ENCODE data around the gene HEXIM1.
A peak's percentile ranks its signal among the peaks of the same experiment; 100 is the strongest.

The HEXIM1 gene

DNA sequence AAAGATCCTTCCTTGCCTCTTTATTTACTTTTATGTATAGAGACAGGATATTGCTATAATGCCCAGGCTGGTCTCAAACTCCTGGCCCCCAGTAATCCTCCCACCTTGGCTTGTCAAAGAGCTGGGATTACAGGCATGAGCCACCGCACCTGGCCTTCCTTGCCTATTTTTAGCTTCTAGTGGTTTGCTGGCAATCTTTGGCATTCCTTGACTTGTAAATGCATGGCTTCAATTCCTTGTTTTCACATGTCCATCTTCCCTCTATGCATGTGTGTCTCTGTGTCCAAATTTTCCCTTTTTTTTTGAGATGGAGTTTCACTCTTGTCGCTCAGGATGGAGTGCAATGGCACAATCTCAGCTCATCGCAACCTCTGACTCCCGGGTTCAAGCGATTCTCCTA, 35.9 kb downstream of the HEXIM1 start:
- H3K27me3 Mint-ChIP-seq = no peaks in the 10 kb centered on the region
- H3K4me3 Mint-ChIP-seq = no peak overlapping the region
- H3K9me3 Mint-ChIP-seq = no peaks in the 10 kb centered on the region
- no peak overlapping the region for H3K27ac Mint-ChIP-seq
- no peak for DNase-seq
- H3K36me3 Mint-ChIP-seq (ENCODE audit: low read depth) = no peaks in the 10 kb centered on the region
- ATAC-seq = no peak
- no peaks in the 10 kb centered on the region for H3K4me1 Mint-ChIP-seq

DNA sequence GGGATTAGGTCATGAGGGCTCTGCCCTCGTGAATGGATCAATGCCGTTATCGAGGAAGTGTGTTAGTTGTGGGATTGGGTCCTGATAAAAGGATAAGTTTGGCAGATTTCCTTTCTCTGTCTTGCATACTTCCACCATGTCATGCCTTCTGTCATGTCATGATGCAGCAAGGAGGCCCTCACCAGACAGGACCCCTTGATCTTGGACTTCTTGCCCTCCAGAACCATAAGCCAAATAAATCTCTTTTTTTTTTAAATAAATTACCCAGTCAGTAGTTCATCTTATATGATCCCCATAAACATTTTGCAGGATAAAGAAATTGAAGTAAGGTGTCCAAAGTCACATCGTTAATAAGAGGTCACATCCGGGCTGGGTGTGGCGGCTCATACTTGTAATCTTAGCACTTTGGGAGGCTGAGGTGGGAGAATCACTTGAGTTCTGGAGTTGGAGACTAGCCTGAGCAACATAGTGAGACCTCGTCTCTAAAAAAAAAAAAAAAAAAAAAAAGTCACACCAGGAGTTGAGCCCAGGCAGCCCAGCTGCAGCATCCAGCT, 38.6 kb downstream of the HEXIM1 start:
- Mint-ChIP-seq H3K27me3 (no peaks in the 10 kb centered on the region), H3K36me3 (ENCODE audit: low read depth) (no peaks in the 10 kb centered on the region), H3K9me3 (no peaks in the 10 kb centered on the region), H3K4me3 (no peak overlapping the region), H3K4me1 (no peaks in the 10 kb centered on the region), H3K27ac (no peak overlapping the region)
- ATAC-seq (no peak), DNase-seq (no peak)

DNA sequence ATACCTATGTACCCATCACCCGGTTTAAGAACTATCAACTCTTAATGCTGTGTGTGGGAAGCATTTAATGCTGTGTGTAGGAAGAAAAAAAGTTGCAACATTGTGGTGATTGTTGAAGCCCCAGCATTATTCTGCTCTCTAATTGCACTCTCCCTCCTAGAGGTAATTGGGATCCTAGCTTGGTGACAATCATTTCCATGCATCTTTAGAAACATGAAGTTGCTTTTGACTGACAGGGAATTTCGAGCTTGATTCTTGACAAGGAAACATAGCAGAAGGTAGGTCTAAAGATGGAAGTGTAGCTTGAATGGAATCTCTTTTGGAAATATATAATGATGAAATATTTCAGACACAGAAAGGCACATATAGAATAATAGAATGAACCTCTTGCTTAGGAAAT, 40.7 kb downstream of the HEXIM1 start:
- H3K27me3 Mint-ChIP-seq = no peaks in the 10 kb centered on the region
- ATAC-seq (no peak), DNase-seq (no peak)
- H3K9me3 Mint-ChIP-seq = no peaks in the 10 kb centered on the region
- H3K4me3 Mint-ChIP-seq = no peak overlapping the region
- no peaks in the 10 kb centered on the region for H3K36me3 Mint-ChIP-seq (ENCODE audit: low read depth)
- no peak overlapping the region for H3K27ac Mint-ChIP-seq
- no peaks in the 10 kb centered on the region for H3K4me1 Mint-ChIP-seq

DNA sequence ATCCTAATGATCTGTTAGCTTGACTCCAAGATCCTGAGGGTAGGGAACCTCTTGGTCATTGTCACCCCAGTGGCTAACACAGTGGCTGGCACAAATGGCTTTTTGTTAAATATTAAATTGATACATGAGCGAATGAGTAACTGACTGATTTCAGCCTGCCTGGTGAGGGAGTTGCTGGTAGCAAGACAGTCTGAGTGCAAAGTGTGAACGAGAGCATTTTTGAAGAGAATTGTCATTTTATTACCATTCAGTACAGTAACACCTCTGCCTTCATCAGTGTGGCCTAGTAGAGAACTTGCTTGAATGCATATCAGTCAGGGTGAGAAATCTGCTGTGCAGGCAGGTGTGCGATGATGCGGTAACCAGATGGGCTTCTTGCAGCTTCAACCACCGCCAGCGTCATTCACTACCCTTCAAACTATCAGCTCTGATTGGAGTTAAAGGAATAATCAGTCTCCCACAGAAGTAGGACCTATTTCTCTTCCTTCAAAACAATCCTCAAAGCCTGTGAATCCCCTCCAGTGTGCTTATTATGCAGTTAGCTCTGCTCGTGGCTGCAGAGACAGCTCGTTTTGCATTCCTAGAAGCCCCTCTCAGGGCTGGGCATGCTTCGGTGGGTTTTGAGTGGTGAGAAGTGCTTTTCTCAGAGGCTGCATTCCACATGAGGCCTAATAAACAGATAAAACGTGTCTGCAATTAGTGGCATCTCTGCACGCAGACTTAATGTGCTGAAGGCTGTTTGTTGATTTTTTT, 42.4 kb downstream of the HEXIM1 start:
- no peak for DNase-seq
- H3K27me3 Mint-ChIP-seq = no peaks in the 10 kb centered on the region
- H3K36me3 Mint-ChIP-seq (ENCODE audit: low read depth) = no peaks in the 10 kb centered on the region
- no peaks in the 10 kb centered on the region for H3K4me1 Mint-ChIP-seq
- H3K9me3 Mint-ChIP-seq = no peaks in the 10 kb centered on the region
- H3K27ac Mint-ChIP-seq = no peak overlapping the region
- no peak for ATAC-seq
- H3K4me3 Mint-ChIP-seq = no peak overlapping the region

DNA sequence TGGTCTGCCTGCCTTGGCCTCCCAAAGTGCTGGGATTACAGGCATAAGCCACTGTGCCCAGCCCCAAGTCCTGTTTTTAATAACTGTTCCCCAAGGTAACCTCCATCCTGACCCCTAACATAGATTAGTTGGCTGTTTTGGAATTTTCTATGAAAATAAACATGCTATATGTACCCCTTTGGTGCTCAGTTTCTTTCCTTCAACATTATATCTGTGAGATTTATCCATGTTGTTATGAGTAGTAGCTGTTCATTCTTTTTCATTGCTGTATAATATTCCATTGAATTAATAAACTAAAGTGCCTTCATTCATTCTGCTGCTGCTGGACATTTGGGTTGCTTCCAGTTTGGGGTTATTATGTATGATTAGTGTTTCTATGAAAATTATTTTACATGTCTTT, 47.1 kb downstream of the HEXIM1 start:
- Mint-ChIP-seq H3K4me1 (peaks cover 4% of the 10 kb centered on the region), H3K4me3 (no peak overlapping the region), H3K36me3 (ENCODE audit: low read depth) (no peaks in the 10 kb centered on the region), H3K9me3 (no peaks in the 10 kb centered on the region), H3K27ac (no peak overlapping the region), H3K27me3 (no peaks in the 10 kb centered on the region)
- DNase-seq (no peak), ATAC-seq (no peak)

DNA sequence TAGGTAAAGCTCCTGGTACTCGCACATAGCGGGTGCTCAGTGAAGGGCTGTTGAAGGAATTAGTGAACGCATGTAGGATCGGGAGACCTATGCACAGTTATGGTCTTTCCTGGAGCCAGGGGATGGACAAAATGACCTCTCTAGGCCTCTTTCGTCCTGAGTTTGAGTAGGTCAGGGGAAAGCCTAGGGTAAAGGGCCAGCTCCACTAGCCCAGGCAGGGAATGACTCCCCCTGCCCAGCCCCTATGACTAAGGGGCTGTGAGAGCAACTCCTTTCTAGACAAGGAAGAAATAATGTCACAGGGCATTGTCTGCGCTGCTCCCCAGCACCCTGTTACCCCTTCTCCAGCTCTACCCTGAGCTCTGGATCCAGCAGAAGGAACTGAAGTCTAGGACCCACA, 48.8 kb downstream of the HEXIM1 start:
- Mint-ChIP-seq H3K27ac (no peak overlapping the region), H3K4me3 (no peak overlapping the region), H3K9me3 (no peaks in the 10 kb centered on the region), H3K36me3 (ENCODE audit: low read depth) (no peaks in the 10 kb centered on the region), H3K27me3 (no peaks in the 10 kb centered on the region), H3K4me1 (peaks cover 4% of the 10 kb centered on the region)
- ATAC-seq (no peak), DNase-seq (no peak)

DNA sequence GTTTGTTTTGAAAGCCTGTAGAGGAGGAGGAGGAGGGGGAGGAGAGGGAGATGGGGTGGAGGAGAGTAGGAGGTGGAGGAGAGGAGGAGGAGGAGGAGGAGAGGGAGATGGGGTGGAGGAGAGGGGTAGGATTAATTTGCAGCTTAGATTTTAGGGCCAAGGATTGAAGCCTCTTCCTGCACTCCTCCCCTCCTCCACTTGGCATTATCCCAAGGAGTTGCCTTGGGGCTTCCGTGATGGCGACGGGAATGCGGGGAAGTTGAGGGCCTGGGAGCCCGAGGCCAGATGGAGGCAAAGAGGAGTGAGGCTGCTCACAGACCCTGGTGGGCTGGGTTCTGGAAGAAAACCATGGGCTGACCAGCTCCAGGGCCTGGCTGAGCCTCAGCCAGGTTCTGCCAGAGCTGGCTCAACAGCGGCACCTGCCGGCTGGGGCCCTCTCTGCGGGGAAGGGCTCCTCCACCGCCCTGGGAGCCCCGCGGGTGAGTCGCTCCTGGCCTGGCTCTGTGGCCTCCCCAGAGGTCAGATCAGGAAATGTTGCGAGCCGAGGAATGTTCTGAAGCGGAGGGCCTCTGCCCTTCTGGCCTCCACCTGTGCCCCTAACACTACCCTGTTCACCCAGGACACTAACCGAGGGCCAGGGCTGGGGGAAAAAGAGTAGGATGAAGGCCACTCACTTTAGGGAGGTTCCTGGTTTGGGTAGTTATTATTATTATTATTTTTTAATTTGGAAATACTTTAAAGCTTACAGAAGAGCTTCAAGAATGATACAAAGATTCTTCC, 49.5 kb downstream of the HEXIM1 start:
- H3K27ac Mint-ChIP-seq = no peak overlapping the region
- no peaks in the 10 kb centered on the region for H3K27me3 Mint-ChIP-seq
- H3K4me3 Mint-ChIP-seq = no peak overlapping the region
- ATAC-seq (peak; percentile 100), DNase-seq (peak; percentile 97)
- H3K36me3 Mint-ChIP-seq (ENCODE audit: low read depth) = no peaks in the 10 kb centered on the region
- peaks cover 4% of the 10 kb centered on the region for H3K4me1 Mint-ChIP-seq
- H3K9me3 Mint-ChIP-seq = no peaks in the 10 kb centered on the region

DNA sequence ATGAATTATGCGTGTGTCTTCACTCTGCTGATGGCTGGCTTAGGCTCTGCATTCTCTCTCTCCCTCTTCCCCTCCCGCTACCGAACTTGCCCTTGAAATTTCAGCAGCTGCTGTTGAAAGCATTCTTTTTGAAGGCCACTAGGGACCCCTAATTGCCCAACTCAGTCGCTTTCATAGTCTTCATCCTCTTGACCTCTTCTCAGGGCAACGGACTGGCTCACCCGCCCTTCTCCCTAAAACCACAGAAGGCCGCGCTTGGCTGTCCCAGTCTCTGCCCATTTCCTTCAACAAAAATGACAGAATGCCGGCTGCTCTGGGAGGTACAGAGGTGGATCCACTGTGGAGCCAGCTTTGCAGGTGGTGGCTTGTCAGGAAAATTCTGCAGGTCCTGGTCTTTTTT, 52.4 kb downstream of the HEXIM1 start:
- ATAC-seq = no peak
- no peaks in the 10 kb centered on the region for H3K9me3 Mint-ChIP-seq
- H3K4me1 Mint-ChIP-seq = peaks cover 4% of the 10 kb centered on the region
- H3K27me3 Mint-ChIP-seq = no peaks in the 10 kb centered on the region
- no peak overlapping the region for H3K27ac Mint-ChIP-seq
- DNase-seq = no peak
- H3K4me3 Mint-ChIP-seq = no peak overlapping the region
- no peaks in the 10 kb centered on the region for H3K36me3 Mint-ChIP-seq (ENCODE audit: low read depth)

DNA sequence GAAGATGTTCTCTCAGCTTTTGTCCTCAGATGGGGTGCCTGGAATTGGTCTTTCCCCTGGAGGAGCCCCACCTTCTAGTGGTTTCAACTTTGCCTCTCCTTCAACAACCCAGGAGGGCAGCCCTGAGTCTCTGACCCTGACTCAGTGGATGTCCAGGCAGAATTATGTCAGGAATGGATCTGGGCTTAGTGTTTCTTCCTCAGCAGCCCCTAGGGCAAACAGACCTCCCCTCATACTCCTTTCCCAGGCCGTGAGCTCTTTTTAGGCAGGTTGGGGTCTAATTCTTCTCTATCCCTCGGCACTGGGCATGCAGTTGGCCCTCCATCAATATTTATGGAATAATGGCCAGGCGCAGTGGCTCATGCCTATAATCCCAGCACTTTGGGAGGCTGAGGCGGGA, 53.2 kb downstream of the HEXIM1 start:
- Mint-ChIP-seq H3K4me3 (no peak overlapping the region), H3K27me3 (no peaks in the 10 kb centered on the region), H3K4me1 (peaks cover 4% of the 10 kb centered on the region), H3K36me3 (ENCODE audit: low read depth) (no peaks in the 10 kb centered on the region), H3K9me3 (no peaks in the 10 kb centered on the region), H3K27ac (no peak overlapping the region)
- DNase-seq (no peak), ATAC-seq (no peak)
